ENCODE data around the gene DEFB110. TPM values are rescaled to one million over a fixed set of nuclear protein-coding genes. Genes with fewer than 3 reads are reported as not detected.
A peak's percentile ranks its signal among the peaks of the same experiment; 100 is the strongest.

Gene DEFB110
- total and polyA plus RNA-seq, 7 donors = not detected

- H3K4me3 ChIP-seq = no peak overlapping the region
- H3K36me3 ChIP-seq (ENCODE audit: insufficient read depth in 1 of 2, low read depth in 1 of 2) = no peaks in the 10 kb centered on the region
- TF ChIP-seq CTCF (IDR thresholded peaks at IDR 0.05) = no peak
- no peaks in the 10 kb centered on the region for H3K9me3 ChIP-seq
- 65 to 81% (median 68%) methylated on average over 3 of the region's 3 CpGs for WGBS, 3 donors
- no peak overlapping the region for H3K27ac ChIP-seq
- DNase-seq = no peak
- intact Hi-C loops (cut with DNase I) = no loop called here
- no peak for ATAC-seq
- no peaks in the 10 kb centered on the region for H3K4me1 ChIP-seq
- H3K27me3 ChIP-seq (ENCODE audit: insufficient read depth in 3 of 3, low read length in 2 of 3) = no peaks in the 10 kb centered on the region
Observed at GRCh38 chr6:50047026-50047425, 25.2 kb upstream of the DEFB110 start.

GRCh38 chr6:50030777-50031562 lies 9.2 kb upstream of the DEFB110 start:
- no peak overlapping the region for H3K27ac ChIP-seq
- no peaks in the 10 kb centered on the region for H3K9me3 ChIP-seq
- H3K4me1 ChIP-seq = no peaks in the 10 kb centered on the region
- TF ChIP-seq CTCF (IDR thresholded peaks at IDR 0.05) = no peak
- intact Hi-C loops (cut with DNase I) = no loop called here
- 53 to 56% (median 53%) methylated on average over 18 of the region's 18 CpGs for WGBS, 3 donors
- no peak overlapping the region for H3K4me3 ChIP-seq
- no peaks in the 10 kb centered on the region for H3K36me3 ChIP-seq (ENCODE audit: insufficient read depth in 1 of 2, low read depth in 1 of 2)
- DNase-seq = no peak
- H3K27me3 ChIP-seq (ENCODE audit: insufficient read depth in 3 of 3, low read length in 2 of 3) = no peaks in the 10 kb centered on the region
- ATAC-seq = no peak

GRCh38 chr6:50030350-50030749 lies 8.6 kb upstream of the DEFB110 start:
- DNase-seq (peak in 1 of 2 donors; percentile 26), ATAC-seq (no peak)
- no peak for TF ChIP-seq CTCF (IDR thresholded peaks at IDR 0.05)
- no peak overlapping the region for H3K27ac ChIP-seq
- intact Hi-C loops (cut with DNase I) = no loop called here
- H3K27me3 ChIP-seq (ENCODE audit: insufficient read depth in 3 of 3, low read length in 2 of 3) = no peaks in the 10 kb centered on the region
- no peaks in the 10 kb centered on the region for H3K9me3 ChIP-seq
- no peaks in the 10 kb centered on the region for H3K36me3 ChIP-seq (ENCODE audit: insufficient read depth in 1 of 2, low read depth in 1 of 2)
- 88 to 90% (median 90%) methylated on average over 14 of the region's 14 CpGs for WGBS, 3 donors
- H3K4me1 ChIP-seq = no peaks in the 10 kb centered on the region
- no peak overlapping the region for H3K4me3 ChIP-seq

GRCh38 chr6:50025258-50025657 lies 3.5 kb upstream of the DEFB110 start:
- no peaks in the 10 kb centered on the region for H3K9me3 ChIP-seq
- no peaks in the 10 kb centered on the region for H3K36me3 ChIP-seq (ENCODE audit: insufficient read depth in 1 of 2, low read depth in 1 of 2)
- H3K27ac ChIP-seq = no peak overlapping the region
- ATAC-seq (peak in 1 of 4 donors; percentile 27), DNase-seq (no peak)
- no peak overlapping the region for H3K4me3 ChIP-seq
- H3K27me3 ChIP-seq (ENCODE audit: insufficient read depth in 3 of 3, low read length in 2 of 3) = no peaks in the 10 kb centered on the region
- no peaks in the 10 kb centered on the region for H3K4me1 ChIP-seq
- intact Hi-C loops (cut with DNase I) = no loop called here
- 76 to 84% (median 83%) methylated on average over 4 of the region's 4 CpGs for WGBS, 3 donors
- TF ChIP-seq CTCF (IDR thresholded peaks at IDR 0.05) = no peak

- DNase-seq (no peak), ATAC-seq (no peak)
- 76 to 81% (median 80%) methylated on average over 3 of the region's 3 CpGs for WGBS, 3 donors
- H3K4me1 ChIP-seq = no peaks in the 10 kb centered on the region
- no peaks in the 10 kb centered on the region for H3K9me3 ChIP-seq
- H3K4me3 ChIP-seq = no peak overlapping the region
- no peaks in the 10 kb centered on the region for H3K36me3 ChIP-seq (ENCODE audit: insufficient read depth in 1 of 2, low read depth in 1 of 2)
- H3K27me3 ChIP-seq (ENCODE audit: insufficient read depth in 3 of 3, low read length in 2 of 3) = no peaks in the 10 kb centered on the region
- no peak for TF ChIP-seq CTCF (IDR thresholded peaks at IDR 0.05)
- H3K27ac ChIP-seq = no peak overlapping the region
- intact Hi-C loops (cut with DNase I) = no loop called here
Observed at GRCh38 chr6:50007819-50008218, 14.0 kb downstream of the DEFB110 start.
